HepG2 (cell line): Measurements from ENCODE around the gene LLGL2. TPM values are rescaled to one million over a fixed set of nuclear protein-coding genes. Genes with fewer than 3 reads are reported as not detected.

Experiments used
- ARNT ChIP-seq: fragments of 450-650 bp; IDR thresholded peaks from 2 replicates; pipeline ENCODE4 v1.6.1; 2017
- FOXK2 ChIP-seq: fragments of 450-650 bp; IDR thresholded peaks from 2 replicates; pipeline ENCODE4 v1.6.1; 2016
- HIVEP1 ChIP-seq: sonication (generic); formaldehyde crosslinking; IDR thresholded peaks from 2 replicates; pipeline ENCODE4 v1.4.0; 2020; ENCODE audit warnings: mild to moderate bottlenecking, missing genetic modification reagents
- IKZF1 ChIP-seq: fragments of 450-650 bp; IDR thresholded peaks from 2 replicates; pipeline ENCODE4 v1.7.1; 2016
- KLF12 ChIP-seq: sonication (generic); formaldehyde crosslinking; IDR thresholded peaks from 2 replicates; pipeline ENCODE4 v1.4.0; 2020; ENCODE audit warnings: missing genetic modification reagents, borderline replicate concordance
- NCOA1 ChIP-seq: sonication (generic); formaldehyde crosslinking; IDR thresholded peaks from 2 replicates; pipeline ENCODE4 v1.9.0; 2021; ENCODE audit warnings: missing genetic modification reagents
- NFAT5 ChIP-seq: sonication (generic); formaldehyde crosslinking; IDR thresholded peaks from 2 replicates; pipeline ENCODE4 v1.4.0; 2020; ENCODE audit warnings: missing genetic modification reagents
- PBX2 ChIP-seq: IDR thresholded peaks from 2 replicates; pipeline ENCODE4 v1.6.1; 2016; ENCODE audit warnings: control low read depth
- PREB ChIP-seq: sonication (generic); formaldehyde crosslinking; IDR thresholded peaks from 2 replicates; pipeline ENCODE4 v1.4.0; 2020; ENCODE audit warnings: missing genetic modification reagents
- SMYD3 ChIP-seq: sonication (generic); formaldehyde crosslinking; IDR thresholded peaks from 2 replicates; pipeline ENCODE4 v1.8.1; 2023; ENCODE audit warnings: mild to moderate bottlenecking, missing genetic modification reagents
- ZBTB1 ChIP-seq: sonication (generic); formaldehyde crosslinking; IDR thresholded peaks from 2 replicates; pipeline ENCODE4 v1.4.0; 2020; ENCODE audit warnings: missing genetic modification reagents, borderline replicate concordance
- ZNF12 ChIP-seq: sonication (generic); formaldehyde crosslinking; IDR thresholded peaks from 2 replicates; pipeline ENCODE4 v1.5.0; 2020; ENCODE audit warnings: missing genetic modification reagents
- ZNF124 ChIP-seq: sonication (generic); formaldehyde crosslinking; IDR thresholded peaks from 2 replicates; pipeline ENCODE4 v1.4.0; 2020; ENCODE audit warnings: missing genetic modification reagents
- ZNF263 ChIP-seq: sonication (generic); formaldehyde crosslinking; IDR thresholded peaks from 2 replicates; pipeline ENCODE4 v1.4.0; 2020; ENCODE audit warnings: missing genetic modification reagents
- ZNF318 ChIP-seq: sonication (generic); formaldehyde crosslinking; IDR thresholded peaks from 2 replicates; pipeline ENCODE4 v1.4.0; 2020; ENCODE audit warnings: mild to moderate bottlenecking, missing genetic modification reagents
- ZNF570 ChIP-seq: sonication (generic); formaldehyde crosslinking; IDR thresholded peaks from 2 replicates; pipeline ENCODE4 v1.4.0; 2020; ENCODE audit warnings: mild to moderate bottlenecking, missing genetic modification reagents, borderline replicate concordance
- ZNF782 ChIP-seq: sonication (generic); formaldehyde crosslinking; IDR thresholded peaks from 2 replicates; pipeline ENCODE4 v1.4.0; 2020; ENCODE audit warnings: missing genetic modification reagents, mild to moderate bottlenecking, borderline replicate concordance
- polyA plus RNA-seq, 8 experiments: library from polyadenylated mRNA; depleted of rRNA in 3 of 8; stranded (reverse) in 7 of 8; unstranded in 1 of 8; fragments of >200 nt; fragmentation: Illumina TruSeq in 4 of 8; extraction: Trizol in 4 of 8; gene quantifications; 2 replicates each; pipeline versions ENCODE4 v1.2.1 to v1.2.3, GENCODE V29; 2011 to 2016; ENCODE audit warnings: low read depth in 4 of 8, missing spikeins in 1 of 8, mixed read lengths in 1 of 8; ENCODE audit not compliant: insufficient read depth in 1 of 8
- total RNA-seq, 5 experiments: library from RNA; depleted of rRNA; stranded (reverse); fragments of >200 nt; fragmentation: Illumina TruSeq; extraction: Trizol; gene quantifications; 2 replicates each; pipeline ENCODE4 v1.2.3, GENCODE V29; 2016; ENCODE audit warnings: low read depth in 1 of 5

LLGL2 gene
- total and polyA plus RNA-seq, 2 of the 13 experiments (the other 11 are each of a cell fraction or from before 2014, with no cell fraction given): 83.0 to 86.7 TPM

- TF ChIP-seq ZNF318 (no peak), ZNF782 (no peak), FOXK2 (no peak), PBX2 (no peak), SMYD3 (CRISPR knock-in tag) (no peak), ZNF263 (no peak), IKZF1 (no peak), NCOA1 (CRISPR knock-in tag) (no peak), KLF12 (no peak), PREB (no peak), HIVEP1 (CRISPR knock-in tag) (no peak), ZNF570 (no peak), ZBTB1 (no peak), ARNT (no peak), ZNF12 (CRISPR knock-in tag) (no peak), NFAT5 (CRISPR knock-in tag) (no peak), ZNF124 (CRISPR knock-in tag) (no peak)
Observed at GRCh38 chr17:75555679-75556153, 30.2 kb downstream of the LLGL2 start (continued).
